IPS DF 6.9 (cell line): Measurements from ENCODE around the gene TARDBP.
A peak's percentile ranks its signal among the peaks of the same experiment; 100 is the strongest.
"Not testable (repeated sequence)": the region's sequence is repeated elsewhere in the genome, so short reads cannot be mapped to it uniquely, and the experiment has no call there.

Experiments used
- DNase-seq: peaks from one replicate; pipeline ENCODE4 v3.0.0-alpha.2; 2013; ENCODE audit warnings: low read depth, low spot score
- H3K27ac ChIP-seq: one replicate; pipeline ENCODE4 v1.5.1; 2013; ENCODE audit warnings: low read length, control low read depth
- H3K27me3 ChIP-seq: 2 replicates; pipeline ENCODE4 v1.6.1; 2013; ENCODE audit warnings: mild to moderate bottlenecking, low read length; ENCODE audit not compliant: control insufficient read depth, insufficient read depth
- H3K36me3 ChIP-seq: 2 replicates; pipeline ENCODE4 v1.6.1; 2013; ENCODE audit warnings: low read length; ENCODE audit not compliant: control insufficient read depth, insufficient read depth
- H3K4me1 ChIP-seq: 2 replicates; pipeline ENCODE4 v1.6.1; 2013; ENCODE audit warnings: low read length; ENCODE audit not compliant: control insufficient read depth, insufficient read depth
- H3K4me3 ChIP-seq: 2 replicates; pipeline ENCODE4 v1.5.1; 2013; ENCODE audit warnings: mild to moderate bottlenecking, low read length
- H3K9me3 ChIP-seq: 2 replicates; pipeline ENCODE4 v1.6.1; 2013; ENCODE audit warnings: low read length, inconsistent platforms; ENCODE audit not compliant: control insufficient read depth, insufficient read depth
- WGBS: extraction: QIAGEN DNeasy Blood & Tissue Kit; methylation state at CpG from one replicate; pipeline ENCODE4 v1.1.7; 2013; ENCODE audit warnings: mixed read lengths, missing lambda C conversion rate; ENCODE audit not compliant: insufficient read length, insufficient coverage; 5-methylcytosine and 5-hydroxymethylcytosine counted together

The TARDBP gene

GRCh38 chr1:10992864-10993263 lies 19.6 kb upstream of the TARDBP start:
- Histone ChIP-seq H3K9me3 (no peaks in the 10 kb centered on the region), H3K27me3 (no peaks in the 10 kb centered on the region; the same call in 1 of the 2 replicates), H3K27ac (no peak overlapping the region), H3K4me1 (no peaks in the 10 kb centered on the region), H3K36me3 (no peaks in the 10 kb centered on the region), H3K4me3 (no peak overlapping the region)
- no CpG with 5 or more reads among the region's 4 CpGs for WGBS
- DNase-seq: no peak

- Histone ChIP-seq H3K9me3 (no peaks in the 10 kb centered on the region), H3K27ac (no peak overlapping the region), H3K36me3 (no peaks in the 10 kb centered on the region), H3K4me3 (no peak overlapping the region), H3K4me1 (no peaks in the 10 kb centered on the region), H3K27me3 (no peaks in the 10 kb centered on the region; the same call in 1 of the 2 replicates)
- DNase-seq: no peak
- 100% methylated on average over 2 of the region's 3 CpGs for WGBS
Measured at GRCh38 chr1:10996100-10996499, 16.4 kb upstream of the TARDBP start.

- Histone ChIP-seq H3K4me1 (no peaks in the 10 kb centered on the region), H3K36me3 (no peaks in the 10 kb centered on the region), H3K4me3 (no peak overlapping the region), H3K27me3 (no peaks in the 10 kb centered on the region), H3K9me3 (no peaks in the 10 kb centered on the region), H3K27ac (no peak overlapping the region)
- WGBS: no CpG with 5 or more reads among the region's 1 CpG
- DNase-seq: no peak
Measured at GRCh38 chr1:11000526-11000925, 11.9 kb upstream of the TARDBP start.

GRCh38 chr1:11013160-11013531 lies 692 bp downstream of the TARDBP start:
- Histone ChIP-seq H3K4me1 (no peaks in the 10 kb centered on the region), H3K27ac (no peak overlapping the region), H3K36me3 (peaks cover 12% of the 10 kb centered on the region; the same call in 1 of the 2 replicates), H3K9me3 (no peaks in the 10 kb centered on the region), H3K27me3 (no peaks in the 10 kb centered on the region), H3K4me3 (peak overlapping the region; percentile 95; the same call in 1 of the 2 replicates)
- WGBS: no CpG with 5 or more reads among the region's 11 CpGs
- DNase-seq: no peak

GRCh38 chr1:11019358-11019757 lies 6.9 kb downstream of the TARDBP start:
- not testable (repeated sequence) for H3K4me3 ChIP-seq, H3K27me3 ChIP-seq, H3K27ac ChIP-seq, H3K9me3 ChIP-seq, H3K4me1 ChIP-seq, DNase-seq
- peaks cover 40% of the 10 kb centered on the region for H3K36me3 ChIP-seq
- no CpG with 5 or more reads among the region's 8 CpGs for WGBS

GRCh38 chr1:11019971-11020370 lies 7.5 kb downstream of the TARDBP start:
- Histone ChIP-seq H3K4me3 (no peak overlapping the region), H3K27ac (no peak overlapping the region), H3K36me3 (peaks cover 41% of the 10 kb centered on the region), H3K9me3 (no peaks in the 10 kb centered on the region), H3K27me3 (no peaks in the 10 kb centered on the region), H3K4me1 (no peaks in the 10 kb centered on the region)
- no peak for DNase-seq
- WGBS: no CpG with 5 or more reads among the region's 7 CpGs

- H3K27me3 ChIP-seq: no peaks in the 10 kb centered on the region
- no peaks in the 10 kb centered on the region for H3K4me1 ChIP-seq
- no peak overlapping the region for H3K4me3 ChIP-seq
- H3K9me3 ChIP-seq: no peaks in the 10 kb centered on the region
- no CpG with 5 or more reads among the region's 14 CpGs for WGBS
- H3K27ac ChIP-seq: no peak overlapping the region
- H3K36me3 ChIP-seq: peaks cover 40% of the 10 kb centered on the region
- DNase-seq: no peak
Measured at GRCh38 chr1:11023201-11023600, 10.7 kb downstream of the TARDBP start.

GRCh38 chr1:11024154-11024873 lies 11.9 kb downstream of the TARDBP start:
- DNase-seq: no peak
- Histone ChIP-seq H3K27me3 (no peaks in the 10 kb centered on the region), H3K27ac (no peak overlapping the region), H3K36me3 (peaks cover 33% of the 10 kb centered on the region), H3K4me1 (no peaks in the 10 kb centered on the region), H3K4me3 (no peak overlapping the region), H3K9me3 (no peaks in the 10 kb centered on the region)
- no CpG with 5 or more reads among the region's 3 CpGs for whole genome bisulfite sequencing

GRCh38 chr1:11024874-11025203 lies 12.4 kb downstream of the TARDBP start:
- Histone ChIP-seq H3K27me3 (no peaks in the 10 kb centered on the region), H3K27ac (no peak overlapping the region), H3K4me1 (no peaks in the 10 kb centered on the region), H3K9me3 (no peaks in the 10 kb centered on the region), H3K36me3 (peaks cover 31% of the 10 kb centered on the region), H3K4me3 (no peak overlapping the region)
- WGBS: no CpG with 5 or more reads among the region's 2 CpGs
- DNase-seq: no peak

GRCh38 chr1:11025618-11026017 lies 13.2 kb downstream of the TARDBP start:
- Histone ChIP-seq H3K4me3 (no peak overlapping the region), H3K27ac (no peak overlapping the region), H3K36me3 (peaks cover 26% of the 10 kb centered on the region), H3K4me1 (no peaks in the 10 kb centered on the region), H3K9me3 (no peaks in the 10 kb centered on the region), H3K27me3 (no peaks in the 10 kb centered on the region)
- no peak for DNase-seq
- 100% methylated on average over 1 of the region's 1 CpG for WGBS

GRCh38 chr1:11026052-11026451 lies 13.6 kb downstream of the TARDBP start:
- Histone ChIP-seq H3K36me3 (peaks cover 23% of the 10 kb centered on the region), H3K4me3 (no peak overlapping the region), H3K27me3 (no peaks in the 10 kb centered on the region), H3K9me3 (no peaks in the 10 kb centered on the region), H3K27ac (no peak overlapping the region), H3K4me1 (no peaks in the 10 kb centered on the region)
- no CpG with 5 or more reads among the region's 1 CpG for WGBS
- DNase-seq: no peak
